ENCODE measurements around the gene HOXC10. TPM values are rescaled to one million over a fixed set of nuclear protein-coding genes. Genes with fewer than 3 reads are reported as not detected.

The HOXC10 gene
- total and polyA plus RNA-seq, 2 of the 8 experiments (the other 6 are each of a cell fraction or from before 2014, with no cell fraction given): not detected

- no peak for TF ChIP-seq CHD7 (IDR thresholded peaks at IDR 0.05; ENCODE audit: insufficient replicate concordance, low read length)
Observed at GRCh38 chr12:54007538-54008259, 22.8 kb downstream of the HOXC10 start (continued).
